Hepatocyte (in vitro differentiated cells): ENCODE results near the gene SMIM5.

Source experiments
- EZH2 ChIP-seq: fragments of 200-600 bp; sonication (generic); IDR thresholded peaks from 2 replicates; pipeline ENCODE4 v1.6.1; 2016; ENCODE audit warnings: antibody characterized with exemption, mild to moderate bottlenecking, borderline replicate concordance
- EZH2phosphoT487 ChIP-seq: fragments of 200-600 bp; sonication (generic); IDR thresholded peaks from one replicate; pipeline ENCODE4 v1.6.1; 2018; ENCODE audit warnings: antibody characterized with exemption, mild to moderate bottlenecking, low read depth, moderate library complexity; ENCODE audit not compliant: unreplicated experiment, severe bottlenecking
- TF ChIP-seq, protein P1 (sequence below): fragments of 200-600 bp; sonication (generic); IDR thresholded peaks from 2 replicates; pipeline ENCODE4 v1.5.1; 2016; ENCODE audit warnings: antibody characterized with exemption, mild to moderate bottlenecking; ENCODE audit not compliant: poor library complexity

DNA sequence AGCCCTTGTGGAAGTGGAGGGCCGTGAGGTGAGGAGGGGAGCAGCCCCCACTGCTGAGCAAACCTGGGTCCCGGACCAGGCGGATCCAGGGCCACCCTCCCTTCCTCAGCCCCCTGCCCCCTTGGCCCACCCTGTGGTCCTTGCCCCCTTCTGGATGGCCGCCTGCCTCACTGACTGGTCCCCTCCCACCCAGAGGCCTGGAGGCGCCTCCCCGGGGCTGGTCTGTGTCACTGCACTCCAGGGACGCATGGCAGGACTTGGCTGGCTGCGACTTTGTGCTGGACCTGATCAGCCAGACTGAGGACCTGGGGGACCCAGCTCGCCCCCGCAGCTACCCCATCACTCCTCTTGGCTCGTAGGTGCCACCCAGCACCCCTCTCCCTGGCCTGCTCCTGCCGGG is 19.2 kb upstream of the SMIM5 start:
- TF ChIP-seq EZH2 (no peak), EZH2phosphoT487 (no peak)
- TF ChIP-seq, protein P1, sequence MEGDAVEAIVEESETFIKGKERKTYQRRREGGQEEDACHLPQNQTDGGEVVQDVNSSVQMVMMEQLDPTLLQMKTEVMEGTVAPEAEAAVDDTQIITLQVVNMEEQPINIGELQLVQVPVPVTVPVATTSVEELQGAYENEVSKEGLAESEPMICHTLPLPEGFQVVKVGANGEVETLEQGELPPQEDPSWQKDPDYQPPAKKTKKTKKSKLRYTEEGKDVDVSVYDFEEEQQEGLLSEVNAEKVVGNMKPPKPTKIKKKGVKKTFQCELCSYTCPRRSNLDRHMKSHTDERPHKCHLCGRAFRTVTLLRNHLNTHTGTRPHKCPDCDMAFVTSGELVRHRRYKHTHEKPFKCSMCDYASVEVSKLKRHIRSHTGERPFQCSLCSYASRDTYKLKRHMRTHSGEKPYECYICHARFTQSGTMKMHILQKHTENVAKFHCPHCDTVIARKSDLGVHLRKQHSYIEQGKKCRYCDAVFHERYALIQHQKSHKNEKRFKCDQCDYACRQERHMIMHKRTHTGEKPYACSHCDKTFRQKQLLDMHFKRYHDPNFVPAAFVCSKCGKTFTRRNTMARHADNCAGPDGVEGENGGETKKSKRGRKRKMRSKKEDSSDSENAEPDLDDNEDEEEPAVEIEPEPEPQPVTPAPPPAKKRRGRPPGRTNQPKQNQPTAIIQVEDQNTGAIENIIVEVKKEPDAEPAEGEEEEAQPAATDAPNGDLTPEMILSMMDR, result no peak
